SH-SY5Y (cell line): ENCODE results near the gene VHLL.

Experiments
- GATA2 ChIP-seq: IDR thresholded peaks from 2 replicates; pipeline ENCODE4 v1.6.1; 2011; ENCODE audit warnings: mild to moderate bottlenecking, low read depth, low read length
- GATA3 ChIP-seq: IDR thresholded peaks from 2 replicates; pipeline ENCODE4 v1.6.1; 2011; ENCODE audit warnings: low read depth, mild to moderate bottlenecking, low read length, moderate library complexity

DNA sequence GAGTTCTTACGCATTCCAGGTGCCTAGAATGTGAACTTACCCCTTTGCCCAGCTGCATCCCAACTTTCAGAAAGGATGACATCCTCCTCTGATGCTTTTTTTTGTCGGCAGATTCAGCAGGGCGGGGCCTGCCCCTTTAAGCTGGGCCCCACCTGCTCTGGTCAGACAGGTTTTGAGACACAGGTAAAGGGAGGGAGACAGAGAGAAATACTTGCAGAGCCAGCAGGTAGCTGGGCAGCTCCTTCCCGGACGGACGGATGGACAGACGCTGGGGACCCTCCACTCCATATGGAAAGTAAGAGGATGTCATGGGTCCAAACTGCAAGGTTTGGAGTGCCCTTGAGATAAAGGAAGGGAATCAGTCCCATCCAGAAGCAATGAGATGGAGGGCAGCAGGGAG lies 15.0 kb downstream of the VHLL start, which contains the start of gene TMEM79:
- TF ChIP-seq GATA3 (no peak), GATA2 (no peak)
